LNCAP (cell line): ENCODE measurements around the gene TRA2A.

ENCODE experiments used
- TF ChIP-seq, protein P1 (sequence below): fragments of 450-650 bp; IDR thresholded peaks from 2 replicates; pipeline ENCODE4 v1.5.1; 2017; ENCODE audit warnings: mild to moderate bottlenecking

The TRA2A gene

DNA sequence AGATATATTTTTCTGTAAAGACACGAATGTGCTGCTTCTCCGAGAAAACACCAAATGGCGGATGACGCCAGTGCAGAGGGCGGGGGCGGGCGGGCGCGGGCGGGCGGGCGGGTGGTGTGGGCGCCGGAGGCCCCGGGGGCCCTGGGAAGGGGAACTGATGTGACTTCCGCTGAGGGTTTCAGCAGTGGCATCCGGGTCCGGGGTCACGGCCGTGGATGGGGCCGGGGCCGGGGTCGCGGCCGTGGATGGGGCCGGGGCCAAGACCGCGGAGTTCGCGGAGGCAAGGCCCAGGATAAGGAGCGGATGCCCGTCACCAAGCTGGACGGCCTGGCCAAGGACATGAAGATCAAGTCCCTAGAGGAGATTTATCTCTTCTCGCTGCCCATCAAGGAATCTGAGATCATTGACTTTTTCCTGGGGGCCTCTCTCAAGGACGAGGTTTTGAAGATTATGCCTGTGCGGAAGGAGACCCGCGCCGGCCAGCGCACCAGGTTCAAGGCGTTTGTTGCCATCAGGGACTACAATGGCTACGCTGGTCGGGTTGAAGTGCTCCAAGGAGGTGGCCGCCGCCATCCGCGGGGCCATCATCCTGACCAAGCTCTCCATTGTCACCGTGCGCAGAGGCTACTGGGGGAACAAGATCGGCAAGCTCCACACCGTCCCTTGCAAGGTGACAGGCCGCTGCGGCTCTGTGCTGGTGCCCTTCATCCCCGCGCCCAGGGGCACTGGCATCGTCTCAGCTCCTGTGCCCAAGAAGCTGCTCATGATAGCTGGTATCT, 41.2 kb downstream of the TRA2A start:
- TF ChIP-seq, protein P1, sequence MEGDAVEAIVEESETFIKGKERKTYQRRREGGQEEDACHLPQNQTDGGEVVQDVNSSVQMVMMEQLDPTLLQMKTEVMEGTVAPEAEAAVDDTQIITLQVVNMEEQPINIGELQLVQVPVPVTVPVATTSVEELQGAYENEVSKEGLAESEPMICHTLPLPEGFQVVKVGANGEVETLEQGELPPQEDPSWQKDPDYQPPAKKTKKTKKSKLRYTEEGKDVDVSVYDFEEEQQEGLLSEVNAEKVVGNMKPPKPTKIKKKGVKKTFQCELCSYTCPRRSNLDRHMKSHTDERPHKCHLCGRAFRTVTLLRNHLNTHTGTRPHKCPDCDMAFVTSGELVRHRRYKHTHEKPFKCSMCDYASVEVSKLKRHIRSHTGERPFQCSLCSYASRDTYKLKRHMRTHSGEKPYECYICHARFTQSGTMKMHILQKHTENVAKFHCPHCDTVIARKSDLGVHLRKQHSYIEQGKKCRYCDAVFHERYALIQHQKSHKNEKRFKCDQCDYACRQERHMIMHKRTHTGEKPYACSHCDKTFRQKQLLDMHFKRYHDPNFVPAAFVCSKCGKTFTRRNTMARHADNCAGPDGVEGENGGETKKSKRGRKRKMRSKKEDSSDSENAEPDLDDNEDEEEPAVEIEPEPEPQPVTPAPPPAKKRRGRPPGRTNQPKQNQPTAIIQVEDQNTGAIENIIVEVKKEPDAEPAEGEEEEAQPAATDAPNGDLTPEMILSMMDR = no peak

DNA sequence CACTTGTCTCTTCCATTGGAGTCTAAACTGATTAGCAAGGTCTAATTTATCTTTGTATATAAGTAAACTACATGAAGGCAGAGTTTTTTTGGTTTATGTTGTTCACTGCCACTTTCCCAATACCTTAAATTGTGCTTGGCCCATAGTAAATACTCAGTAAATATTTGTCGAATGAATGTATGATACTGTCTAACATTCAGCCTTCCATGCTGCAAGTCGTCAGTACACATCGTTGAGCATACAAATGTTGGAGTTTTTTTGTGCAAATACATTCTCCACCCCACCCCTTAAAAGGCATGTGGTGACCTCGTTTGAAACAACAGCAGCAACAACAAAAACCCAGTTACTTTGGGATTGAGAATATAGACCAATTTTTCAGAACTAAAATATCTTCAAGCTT, 44.1 kb downstream of the TRA2A start:
- TF ChIP-seq, protein P1 = no peak

DNA sequence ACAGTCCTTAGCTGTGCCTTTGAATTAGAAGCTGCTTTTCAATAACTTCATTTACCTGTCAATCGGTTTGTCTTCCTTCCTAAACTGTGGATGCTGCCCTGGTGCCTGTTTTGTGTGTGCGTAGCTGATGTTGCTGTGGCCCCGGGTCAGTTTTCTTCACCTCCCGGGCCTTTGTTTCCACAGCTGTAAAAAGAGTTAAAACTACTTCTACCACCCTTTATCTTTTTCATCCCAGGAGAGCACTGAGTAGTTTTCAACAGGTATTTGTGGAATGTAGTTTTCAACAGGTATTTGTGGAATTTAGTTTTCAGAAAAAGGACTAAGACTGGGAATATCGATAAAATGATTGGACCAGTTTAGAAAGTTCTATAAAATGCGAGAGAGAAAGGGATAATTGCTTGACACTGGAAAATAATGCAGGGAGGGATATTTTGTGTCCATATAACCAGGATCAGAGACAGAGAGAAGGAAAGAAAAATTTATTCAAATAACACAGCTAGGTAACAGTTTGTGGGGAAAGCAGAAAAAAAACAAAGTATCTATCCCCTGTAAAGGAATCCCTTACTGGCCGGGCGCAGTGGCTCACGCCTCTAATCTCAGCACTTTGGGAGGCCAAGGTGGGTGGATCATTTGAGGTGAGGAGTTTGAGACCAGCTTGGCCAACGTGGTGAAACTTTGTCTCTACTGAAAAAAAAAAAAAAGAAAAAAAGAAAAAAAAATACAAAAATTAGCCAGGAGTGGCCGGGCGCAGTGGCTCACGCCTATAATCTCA, 45.6 kb downstream of the TRA2A start:
- TF ChIP-seq, protein P1 = no peak

- TF ChIP-seq, protein P1 = no peak
These were observed 49.1 kb downstream of the TRA2A start for GRCh38 chr7:23482686-23483085.

- TF ChIP-seq, protein P1 = no peak
These were observed 53.6 kb downstream of the TRA2A start for GRCh38 chr7:23477962-23478866.

- TF ChIP-seq, protein P1 = no peak
These were observed 54.7 kb downstream of the TRA2A start for GRCh38 chr7:23477157-23477499.
